GM21360 (cell line): ENCODE results near the gene AP5S1.
"Not testable (repeated sequence)": the region's sequence is repeated elsewhere in the genome, so short reads cannot be mapped to it uniquely, and the experiment has no call there.

Source experiments
- ATAC-seq: cut with Tn5 transposase; IDR thresholded peaks from one replicate; pipeline ENCODE4 v1.9.1; 2021; ENCODE audit warnings: mild to moderate bottlenecking, moderate library complexity; ENCODE audit not compliant: unreplicated experiment

AP5S1 gene

DNA sequence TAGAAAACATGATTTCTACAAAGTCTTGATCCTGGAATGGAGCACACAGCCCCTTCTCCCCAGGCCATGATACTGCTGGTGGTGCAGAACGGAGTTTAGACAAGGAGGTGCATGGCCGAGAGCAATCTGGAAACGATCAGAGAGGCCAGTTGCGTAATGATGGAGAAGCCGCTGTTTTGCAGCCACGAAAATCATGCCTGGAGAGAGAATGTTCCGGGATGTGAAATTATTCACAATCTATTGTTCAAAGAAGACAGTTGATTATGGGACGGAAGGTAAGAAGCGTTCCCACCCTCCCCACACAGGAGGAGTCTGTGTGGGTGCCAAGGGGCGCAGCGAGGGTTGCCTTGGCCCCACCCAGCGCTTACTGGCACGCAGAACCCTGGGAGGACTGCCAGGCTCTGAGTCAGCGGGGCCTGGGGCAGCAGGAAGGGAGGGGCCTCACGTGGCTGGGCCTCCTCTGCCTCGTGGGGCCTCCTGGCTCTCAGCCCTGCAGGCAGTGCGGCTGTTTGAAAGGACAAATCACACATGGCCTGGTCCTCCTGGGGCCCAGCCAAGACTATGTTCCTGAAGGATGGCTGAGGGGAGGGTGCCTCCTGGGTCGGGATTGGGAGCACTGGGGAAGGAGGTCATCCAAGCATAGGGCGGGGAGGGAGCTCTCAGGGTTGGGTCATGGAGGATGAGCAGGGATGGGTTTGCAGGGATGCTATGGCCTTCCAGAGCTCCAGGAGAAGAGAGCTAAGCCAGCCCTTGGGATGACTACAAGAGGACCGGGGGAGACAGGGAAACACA is 8.7 kb upstream of the AP5S1 start:
- ATAC-seq = no peak

DNA sequence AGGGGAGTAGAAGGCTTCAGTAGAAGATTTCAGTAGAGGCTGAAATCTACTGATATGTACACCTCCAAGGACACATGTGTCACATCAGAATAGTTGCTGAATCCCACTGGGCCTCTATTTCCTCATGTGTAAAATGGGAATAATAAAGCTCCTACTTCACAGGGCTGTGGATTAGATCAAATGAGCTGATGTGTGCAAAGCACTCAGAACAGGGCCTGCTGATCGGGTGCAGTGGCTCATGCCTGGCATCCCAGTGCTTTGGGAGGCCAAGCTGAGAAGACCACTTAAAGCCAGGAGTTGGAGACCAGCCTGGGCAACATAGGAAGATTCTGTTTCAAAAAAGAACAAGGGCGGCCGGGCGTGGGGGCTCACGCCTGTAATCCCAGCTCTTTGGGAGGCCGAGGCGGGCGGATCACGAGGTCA is 8.1 kb upstream of the AP5S1 start:
- ATAC-seq = no peak

DNA sequence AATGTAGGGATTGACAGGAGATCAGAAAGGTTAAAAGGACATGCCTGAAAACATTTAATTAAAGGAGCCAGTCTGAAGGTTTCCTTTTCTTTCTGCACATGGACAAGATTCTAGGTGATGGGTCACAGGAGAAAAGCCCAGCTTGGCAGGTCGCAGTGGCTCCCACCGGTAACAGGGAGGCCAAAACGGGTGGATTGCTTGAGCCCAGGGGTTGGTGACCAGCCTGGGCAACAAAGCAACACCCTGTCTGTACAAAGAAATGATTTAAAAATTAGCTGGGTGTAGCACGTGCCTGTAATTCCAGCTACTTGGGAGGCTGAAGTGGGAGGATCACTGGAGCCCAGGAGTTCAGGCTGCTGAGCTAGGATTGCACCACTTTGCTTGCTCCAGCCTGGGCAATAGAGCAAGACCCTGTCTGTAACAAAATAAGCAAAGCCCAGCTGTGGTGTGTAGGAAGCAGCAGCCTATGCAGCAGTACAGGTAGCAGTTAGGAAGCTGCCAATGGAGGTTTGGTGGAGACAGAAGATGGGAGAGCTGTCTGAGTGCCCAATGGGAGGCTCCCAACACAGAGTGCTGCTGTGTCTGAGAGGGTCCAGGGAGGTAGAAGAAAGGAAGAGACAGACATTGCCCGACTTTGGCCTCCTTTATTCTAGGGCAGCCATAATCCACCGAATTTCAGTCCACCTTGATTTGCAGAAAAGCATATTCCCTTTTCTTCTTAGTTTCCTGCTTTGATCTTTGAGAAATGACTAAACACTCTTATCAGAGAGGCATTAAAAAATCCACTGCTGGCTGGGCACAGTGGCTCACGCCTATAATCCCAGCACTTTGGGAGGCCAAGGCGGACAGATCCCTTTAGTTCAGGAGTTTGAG is 7.1 kb upstream of the AP5S1 start:
- ATAC-seq = no peak

DNA sequence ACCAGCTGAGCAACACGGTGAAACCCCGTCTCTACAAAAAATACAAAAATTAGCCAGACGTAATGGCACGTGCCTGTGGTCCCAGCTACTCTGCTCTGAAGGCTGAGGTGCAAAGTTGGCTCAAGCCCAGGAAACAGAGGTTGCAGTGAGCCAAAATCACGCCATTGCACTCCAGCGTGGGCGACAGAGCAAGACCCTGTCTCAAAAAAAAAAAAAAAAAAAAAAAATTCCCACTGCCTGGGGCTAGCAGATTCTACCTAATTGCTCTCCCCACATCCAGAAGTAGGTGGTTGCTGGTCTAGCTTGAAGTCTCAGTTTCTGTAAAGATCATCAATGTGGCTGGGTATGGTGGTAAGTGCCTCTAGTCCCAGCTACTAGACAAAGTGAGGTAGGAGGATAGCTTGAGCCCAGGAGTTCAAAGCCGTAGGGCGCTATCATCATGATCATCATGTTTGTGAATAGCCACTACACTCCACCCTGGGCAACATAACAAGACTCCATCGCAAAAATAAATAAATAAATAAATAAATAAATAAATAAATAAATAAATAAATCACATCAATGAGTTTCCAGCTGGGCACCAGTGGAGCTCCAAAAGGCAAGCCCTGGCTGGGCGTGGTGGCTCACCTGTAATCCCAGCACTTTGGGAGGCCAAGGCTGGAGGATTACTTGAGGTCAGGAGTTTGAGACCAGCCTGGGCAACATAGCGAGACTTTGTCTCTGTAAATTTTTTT is 6.3 kb upstream of the AP5S1 start:
- ATAC-seq = no peak

DNA sequence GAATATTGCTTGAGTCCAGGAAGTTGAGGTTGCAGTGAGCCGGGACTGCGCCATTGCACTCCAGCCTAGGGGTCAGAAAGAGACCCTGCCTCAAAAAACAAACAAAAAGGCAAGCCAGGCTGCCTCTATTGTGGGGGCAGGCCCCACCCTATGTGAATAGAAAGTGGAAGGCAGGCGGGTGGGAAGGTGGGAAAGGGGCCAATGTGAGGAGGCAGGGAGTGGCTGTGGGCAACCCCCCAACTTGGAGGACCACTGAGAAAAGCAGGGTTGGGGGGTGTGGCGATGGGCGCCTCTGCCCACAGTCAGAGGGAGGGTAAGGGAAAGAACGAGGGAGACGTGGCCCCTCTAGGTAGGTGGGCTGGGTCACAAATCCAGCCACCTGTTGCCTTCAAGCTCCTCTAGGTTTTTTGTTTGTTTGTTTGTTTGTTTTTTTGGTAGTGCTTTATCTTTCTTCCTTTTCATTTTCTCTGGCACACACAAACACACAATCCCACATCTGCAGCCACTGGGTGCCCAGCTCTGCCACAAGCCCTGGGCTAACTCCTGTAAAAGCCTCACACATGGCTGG is 5.3 kb upstream of the AP5S1 start:
- ATAC-seq = no peak

DNA sequence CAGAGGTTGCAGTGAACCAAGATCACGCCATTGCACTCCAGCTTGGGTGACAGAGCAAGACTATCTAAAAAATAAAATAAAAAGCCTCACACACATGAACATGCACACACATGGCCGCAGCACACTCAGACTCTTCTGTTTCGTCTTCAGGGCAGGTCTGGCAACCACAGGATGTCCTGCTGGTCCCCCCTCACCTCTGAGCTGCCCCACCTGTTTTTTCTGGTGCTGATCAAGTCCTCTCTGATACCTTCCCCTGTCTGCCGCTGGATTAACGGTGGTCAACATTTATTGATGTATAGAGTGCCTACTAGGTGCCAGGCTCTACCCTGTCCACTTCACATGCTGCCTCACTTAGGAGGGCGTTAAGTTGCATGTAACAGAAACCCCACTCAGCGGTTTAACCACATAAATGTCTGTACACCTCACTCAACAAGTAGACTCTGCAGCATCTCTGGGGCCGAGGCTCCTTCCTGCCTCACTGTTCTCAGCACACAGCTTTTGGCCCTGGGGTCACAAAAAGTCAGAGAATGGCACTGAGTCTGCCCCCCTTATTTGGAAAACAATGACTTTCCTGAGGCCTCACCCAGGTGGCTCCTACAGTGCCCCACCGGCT is 4.5 kb upstream of the AP5S1 start:
- ATAC-seq = no peak

DNA sequence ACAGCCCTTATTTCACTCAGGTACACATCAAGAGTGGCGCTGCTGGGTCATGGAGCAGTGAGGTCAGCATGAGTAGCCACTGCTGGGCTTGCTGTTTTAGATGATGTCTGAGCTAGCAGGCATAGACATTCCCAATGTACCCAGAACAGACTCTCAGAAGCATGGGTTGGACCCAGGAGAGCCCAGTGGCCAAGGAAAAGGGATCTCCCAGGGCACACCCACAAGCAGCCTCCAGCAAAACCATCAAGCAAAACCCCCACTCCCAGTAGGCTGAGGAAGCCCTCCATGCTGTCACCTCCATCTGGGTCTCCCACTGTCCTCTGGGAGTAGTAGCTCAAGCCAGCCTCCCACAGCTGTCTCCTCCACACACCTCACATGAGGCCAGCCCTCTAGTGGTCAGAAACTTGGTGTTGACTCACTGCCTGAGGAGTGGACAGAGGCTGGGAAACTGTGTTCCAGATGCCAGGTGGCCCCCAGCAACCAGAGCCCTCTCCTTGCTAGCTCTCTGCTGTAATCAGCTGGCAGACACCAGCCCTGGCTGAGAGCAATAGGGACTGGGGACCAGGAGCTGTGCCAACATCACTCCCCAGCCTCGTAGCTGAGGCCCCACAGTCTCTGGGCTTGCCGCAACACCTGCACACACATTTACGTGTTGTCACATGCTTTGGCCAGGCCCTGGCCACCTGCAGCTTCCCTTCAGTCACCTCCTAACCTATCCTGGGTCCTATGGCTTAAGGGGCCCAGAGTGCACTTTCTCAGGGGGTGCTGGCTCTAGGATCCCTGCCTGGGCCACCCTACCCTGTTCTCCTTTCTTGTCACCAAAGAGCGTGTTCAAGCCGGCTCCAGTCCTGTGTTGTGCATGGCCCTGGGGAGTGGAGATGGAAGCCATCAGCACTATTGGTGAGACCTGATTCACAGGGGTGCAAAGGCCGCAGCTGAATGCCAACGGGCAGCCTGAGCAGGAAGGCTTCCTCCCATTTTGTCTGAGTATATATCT is 1.9 kb upstream of the AP5S1 start:
- no peak for ATAC-seq

DNA sequence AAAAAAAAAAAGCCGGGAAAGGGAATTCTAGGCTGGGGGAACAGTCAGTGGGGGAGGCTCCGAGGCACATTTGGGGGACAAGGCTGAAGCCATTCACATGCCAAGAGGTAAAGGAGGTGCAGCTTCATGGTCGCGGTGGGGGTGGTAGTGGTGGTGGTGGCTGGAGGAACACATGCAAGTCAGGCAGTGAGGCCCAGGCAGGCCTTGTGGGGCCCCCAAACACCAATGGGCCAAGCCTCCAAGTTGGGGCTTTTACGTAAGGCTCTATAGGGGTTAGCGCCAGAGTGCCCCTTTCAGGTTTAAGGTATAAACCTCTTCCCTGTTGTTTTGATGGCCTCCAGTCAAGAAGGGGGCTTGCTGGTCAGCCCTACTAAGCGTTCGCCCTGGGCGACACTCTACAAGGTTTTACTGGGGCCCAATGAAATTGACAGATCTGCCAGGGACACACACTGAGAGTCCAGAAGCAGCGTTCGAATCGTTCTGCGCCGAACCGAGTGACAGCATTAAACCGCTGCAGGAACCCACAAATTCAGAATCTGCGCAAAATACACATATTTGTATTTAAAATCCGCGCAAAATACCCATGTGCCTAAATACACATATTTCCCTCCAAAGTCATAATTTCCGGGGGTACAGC is 818 bp upstream of the AP5S1 start:
- ATAC-seq = no peak

DNA sequence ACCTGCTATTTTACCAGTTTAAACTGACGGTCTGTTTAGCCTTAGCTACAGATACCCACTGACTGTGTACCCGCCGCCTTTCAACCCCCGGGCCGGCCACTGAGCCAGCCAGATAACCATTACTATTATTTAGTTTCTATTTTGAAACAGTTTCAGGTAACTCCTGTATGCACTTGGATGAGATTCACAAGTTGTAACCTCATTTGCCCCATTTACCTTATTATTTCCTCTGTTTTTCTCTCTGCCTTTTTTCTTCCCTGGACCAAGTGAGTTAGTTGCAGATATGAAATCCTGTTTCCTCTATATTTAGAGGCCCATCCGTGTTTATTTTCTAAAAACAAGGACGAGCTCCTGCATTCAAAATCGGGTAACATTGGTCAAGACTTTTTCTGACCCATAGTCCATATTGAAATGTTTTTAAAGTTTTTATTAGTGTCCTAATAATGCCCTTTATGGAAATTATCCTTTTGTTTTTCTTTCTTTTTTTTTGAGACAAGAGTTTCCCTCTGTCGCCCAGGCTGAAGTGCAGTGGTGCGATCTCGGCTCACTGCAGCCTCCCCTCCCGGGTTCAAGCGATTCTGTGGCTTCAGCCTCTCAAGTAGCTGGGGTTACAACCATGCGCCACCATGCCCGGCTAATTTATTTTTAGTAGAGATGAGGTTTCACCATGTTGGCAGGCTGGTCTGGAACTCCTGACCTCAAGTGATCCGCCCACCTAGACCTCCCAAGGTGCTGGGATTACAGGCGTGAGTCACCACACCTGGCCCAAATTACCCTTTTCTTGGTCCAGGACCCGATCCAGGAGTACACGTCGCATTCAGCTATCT is 767 bp downstream of the AP5S1 start:
- no peak for ATAC-seq

DNA sequence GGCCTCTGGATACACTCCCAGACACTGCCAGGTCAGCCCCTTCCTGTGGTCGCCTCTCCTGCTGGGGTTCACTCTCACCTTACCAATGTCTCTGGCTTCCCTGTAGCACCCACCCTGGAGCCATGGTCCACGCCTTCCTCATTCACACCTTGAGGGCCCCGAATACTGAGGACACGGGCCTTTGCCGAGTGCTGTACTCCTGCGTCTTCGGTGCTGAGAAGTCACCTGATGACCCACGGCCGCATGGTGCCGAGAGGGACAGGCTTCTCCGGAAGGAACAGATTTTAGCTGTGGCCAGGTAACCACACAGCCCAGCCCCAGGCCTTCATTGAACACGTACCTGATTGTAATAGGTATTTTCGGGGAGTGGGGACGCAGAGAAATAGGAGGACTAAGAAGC is 1.6 kb downstream of the AP5S1 start:
- ATAC-seq = no peak

DNA sequence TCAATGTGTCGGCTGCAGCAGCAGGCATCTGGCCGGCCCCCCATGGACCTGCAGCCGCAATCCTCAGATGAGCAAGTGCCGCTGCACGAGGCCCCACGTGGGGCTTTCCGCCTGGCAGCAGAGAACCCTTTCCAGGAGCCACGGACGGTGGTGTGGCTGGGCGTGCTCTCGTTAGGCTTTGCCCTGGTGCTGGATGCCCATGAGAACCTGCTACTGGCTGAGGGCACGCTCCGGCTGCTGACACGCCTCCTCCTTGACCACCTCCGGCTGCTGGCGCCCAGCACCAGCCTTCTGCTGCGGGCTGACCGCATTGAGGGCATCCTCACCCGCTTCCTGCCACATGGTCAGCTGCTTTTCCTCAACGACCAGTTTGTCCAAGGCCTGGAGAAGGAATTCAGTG is 3.5 kb downstream of the AP5S1 start:
- ATAC-seq = no peak

DNA sequence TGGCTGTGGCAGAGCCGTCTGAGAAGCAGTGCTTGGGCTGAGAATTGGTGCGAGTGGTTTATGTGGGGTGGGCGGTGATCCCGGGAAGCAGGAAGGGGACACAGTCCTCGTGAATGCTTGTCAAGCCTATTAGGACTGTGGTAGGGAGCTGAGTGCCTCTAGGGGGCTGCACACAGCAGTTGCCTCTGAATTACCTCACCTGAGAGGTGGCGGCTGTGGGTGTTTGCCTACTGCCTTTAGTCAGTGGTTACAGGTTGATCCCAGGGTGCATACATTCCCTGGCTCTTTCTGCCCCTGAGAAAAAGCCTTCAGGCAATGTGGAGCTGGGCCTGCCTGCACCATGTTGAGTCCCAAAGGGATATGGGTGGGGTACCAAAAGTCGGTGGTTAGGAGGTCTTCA is 5.2 kb downstream of the AP5S1 start:
- ATAC-seq = no peak

DNA sequence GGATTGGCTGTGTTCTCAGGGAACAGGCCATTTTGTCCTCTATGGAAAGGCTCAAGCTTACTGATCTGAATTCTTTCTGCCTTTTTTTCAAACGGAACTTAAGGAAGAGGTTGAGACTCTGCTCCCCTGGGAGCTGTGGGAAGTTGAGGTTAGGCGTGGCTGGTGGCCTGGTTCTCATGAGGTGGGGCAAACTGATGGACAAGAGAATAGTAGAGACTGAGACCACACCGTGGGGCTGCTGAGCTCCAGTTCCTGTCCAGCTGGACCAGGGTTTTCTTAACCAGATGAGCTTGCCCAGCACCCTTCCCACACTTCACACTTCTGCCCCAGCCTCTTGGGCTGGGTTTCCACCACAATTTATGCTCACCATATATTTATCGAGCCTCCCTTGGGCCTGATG is 6.1 kb downstream of the AP5S1 start:
- no peak for ATAC-seq

DNA sequence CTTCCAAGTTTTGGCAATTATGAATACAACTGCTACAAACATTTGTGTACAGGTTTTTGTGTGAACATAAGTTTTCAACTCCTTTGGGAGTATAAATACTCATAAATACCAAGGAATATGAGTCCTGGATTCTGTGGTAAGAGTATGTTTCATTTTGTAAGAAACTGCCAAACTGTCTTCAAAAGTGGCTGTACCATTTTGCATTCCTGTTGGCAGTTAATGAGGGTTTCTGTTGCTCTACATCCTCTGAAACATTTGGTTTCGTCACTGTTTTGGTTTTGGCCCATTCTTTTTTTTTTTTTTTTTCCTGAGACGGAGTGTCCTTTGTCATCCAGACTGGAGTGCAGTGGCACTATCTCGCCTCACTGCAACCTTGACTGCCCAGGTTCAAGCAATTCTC is 8.5 kb downstream of the AP5S1 start:
- no peak for ATAC-seq

DNA sequence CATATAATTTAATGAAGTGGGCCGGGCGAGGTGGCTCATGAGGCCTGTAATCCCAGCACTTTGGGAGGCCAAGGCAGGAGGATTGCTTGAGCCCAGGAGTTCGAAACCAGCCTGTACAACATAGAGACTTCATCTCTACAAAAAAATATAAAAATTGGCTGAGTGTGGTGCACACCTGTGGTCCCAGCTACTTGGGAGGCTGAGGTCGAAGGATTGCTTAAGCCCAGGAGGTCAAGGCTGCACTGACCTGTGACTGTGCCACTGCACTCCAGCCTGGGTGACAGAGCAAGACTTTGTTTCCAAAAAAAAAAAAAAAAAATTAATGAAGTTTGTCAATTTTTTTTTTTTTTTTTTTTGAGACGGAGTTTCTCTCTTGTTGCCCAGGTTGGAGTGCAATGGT is 9.5 kb downstream of the AP5S1 start:
- ATAC-seq = not testable (repeated sequence)

DNA sequence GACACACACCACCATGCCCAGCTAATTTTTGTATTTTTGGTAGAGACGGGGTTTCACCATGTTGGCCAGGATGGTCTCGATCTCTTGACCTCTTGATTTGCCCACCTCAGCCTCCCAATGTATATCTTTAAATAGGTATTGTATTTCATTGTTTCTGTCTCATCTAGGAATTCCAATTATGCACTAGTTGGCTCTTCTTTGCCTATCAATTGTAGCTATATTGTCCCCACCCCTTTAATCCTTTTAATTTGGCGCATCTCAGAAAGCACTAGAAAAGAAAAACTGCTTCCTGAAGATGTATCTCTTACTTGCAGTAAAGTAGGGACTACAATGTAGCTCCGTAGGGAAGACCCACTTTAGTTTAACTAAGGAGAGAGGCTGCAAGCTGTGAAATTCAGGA is 15.8 kb downstream of the AP5S1 start:
- no peak for ATAC-seq

DNA sequence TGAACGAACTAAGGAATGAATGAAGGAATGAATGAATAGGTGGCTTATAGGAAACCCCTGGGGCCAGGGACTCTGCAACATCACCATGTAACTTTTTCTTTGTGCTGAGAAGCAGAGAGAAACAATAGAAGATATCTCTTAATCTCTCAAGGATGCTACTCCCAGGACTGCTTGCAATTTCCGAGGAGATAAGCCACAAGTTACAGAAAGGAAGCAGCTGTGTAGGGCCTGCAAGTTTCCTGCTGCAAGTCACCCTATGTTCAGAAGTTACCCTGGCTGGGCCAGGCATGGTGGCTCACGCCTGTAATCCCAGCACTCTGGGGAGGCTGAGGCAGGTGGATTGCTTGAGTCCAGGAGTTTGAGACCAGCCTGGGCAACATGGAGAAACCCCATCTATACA is 19.0 kb downstream of the AP5S1 start:
- ATAC-seq = no peak

DNA sequence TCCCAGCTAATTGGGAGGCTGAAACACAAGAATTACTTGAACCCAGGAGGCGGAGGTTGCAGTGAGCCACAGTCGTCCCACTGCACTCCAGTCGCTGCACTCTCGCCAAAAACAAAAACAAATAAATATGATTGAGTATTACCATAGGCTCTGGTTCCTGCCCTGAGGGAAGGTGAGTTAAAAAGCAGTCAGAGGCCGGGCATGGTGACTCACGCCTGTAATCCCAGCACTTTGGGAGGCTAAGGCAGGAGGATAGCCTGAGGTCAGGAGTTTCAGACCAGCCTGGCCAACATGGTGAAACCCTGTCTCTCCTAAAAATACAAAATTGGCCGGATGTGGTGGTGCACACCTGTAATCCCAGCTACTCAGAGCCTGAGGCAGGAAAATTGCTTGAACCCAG is 19.9 kb downstream of the AP5S1 start:
- not testable (repeated sequence) for ATAC-seq
